ENCODE measurements around the gene CDH23.

The CDH23 gene

DNA sequence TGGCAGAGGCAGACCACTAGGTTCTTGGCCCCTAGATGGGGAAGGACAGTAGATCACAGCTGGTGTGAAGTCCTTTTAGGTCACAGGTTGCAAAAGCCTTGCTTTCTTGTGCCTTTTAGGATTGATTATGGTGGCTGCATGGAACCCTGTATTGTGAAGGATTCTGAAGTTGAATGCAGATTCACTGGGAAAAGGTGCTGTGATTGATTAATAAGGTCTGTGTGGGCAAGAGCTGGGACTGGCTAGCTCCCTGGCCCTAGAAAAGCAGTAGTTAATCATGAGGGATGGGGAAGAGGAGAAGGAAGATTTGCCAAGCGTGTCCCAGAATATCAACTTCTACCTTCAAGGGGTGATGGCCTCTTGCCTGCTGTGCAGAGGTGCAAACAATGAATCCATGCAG lies 105.5 kb downstream of the CDH23 start:
- Histone ChIP-seq H3K4me3 (IDR thresholded peaks at IDR 0.05; ENCODE audit: insufficient read depth, low read depth, low read length) (no peak overlapping the region), H2AFZ (ENCODE audit: low read depth) (no peak overlapping the region), H4K20me1 (ENCODE audit: insufficient read depth) (no peaks in the 10 kb centered on the region), H3K4me2 (no peak overlapping the region), H3K9ac (no peak overlapping the region), H3K4me1 (ENCODE audit: low read depth, poor library complexity, severe bottlenecking) (no peaks in the 10 kb centered on the region), H3K27me3 (ENCODE audit: insufficient read depth, low read depth) (peaks cover 83% of the 10 kb centered on the region), H3K27ac (no peak overlapping the region), H3K79me2 (ENCODE audit: insufficient read depth, low read depth) (no peaks in the 10 kb centered on the region), H3K36me3 (ENCODE audit: insufficient read depth) (no peaks in the 10 kb centered on the region)
- TF ChIP-seq, protein P1, sequence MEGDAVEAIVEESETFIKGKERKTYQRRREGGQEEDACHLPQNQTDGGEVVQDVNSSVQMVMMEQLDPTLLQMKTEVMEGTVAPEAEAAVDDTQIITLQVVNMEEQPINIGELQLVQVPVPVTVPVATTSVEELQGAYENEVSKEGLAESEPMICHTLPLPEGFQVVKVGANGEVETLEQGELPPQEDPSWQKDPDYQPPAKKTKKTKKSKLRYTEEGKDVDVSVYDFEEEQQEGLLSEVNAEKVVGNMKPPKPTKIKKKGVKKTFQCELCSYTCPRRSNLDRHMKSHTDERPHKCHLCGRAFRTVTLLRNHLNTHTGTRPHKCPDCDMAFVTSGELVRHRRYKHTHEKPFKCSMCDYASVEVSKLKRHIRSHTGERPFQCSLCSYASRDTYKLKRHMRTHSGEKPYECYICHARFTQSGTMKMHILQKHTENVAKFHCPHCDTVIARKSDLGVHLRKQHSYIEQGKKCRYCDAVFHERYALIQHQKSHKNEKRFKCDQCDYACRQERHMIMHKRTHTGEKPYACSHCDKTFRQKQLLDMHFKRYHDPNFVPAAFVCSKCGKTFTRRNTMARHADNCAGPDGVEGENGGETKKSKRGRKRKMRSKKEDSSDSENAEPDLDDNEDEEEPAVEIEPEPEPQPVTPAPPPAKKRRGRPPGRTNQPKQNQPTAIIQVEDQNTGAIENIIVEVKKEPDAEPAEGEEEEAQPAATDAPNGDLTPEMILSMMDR (conservative IDR thresholded peaks at IDR 0.05; ENCODE audit: low read depth, low read length): no peak

DNA sequence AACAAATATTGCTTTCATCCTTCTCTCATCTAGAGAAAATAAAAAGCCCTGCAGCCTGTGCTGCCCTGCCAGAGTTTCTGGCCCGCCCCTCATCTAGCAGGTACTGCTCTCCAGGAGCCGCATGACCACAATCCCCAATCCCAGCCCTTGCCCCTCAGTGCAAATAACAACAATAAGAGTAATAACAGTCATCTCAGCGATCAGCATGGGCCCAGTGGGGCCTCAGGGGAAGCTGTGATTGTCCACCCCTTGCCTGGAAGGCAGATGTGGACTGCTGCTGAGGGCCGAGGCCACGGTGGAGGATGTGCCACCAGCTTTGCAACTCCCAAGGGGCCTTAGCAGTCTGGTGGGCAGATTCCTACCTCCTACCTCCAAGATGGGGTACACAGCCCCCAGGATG lies 106.1 kb downstream of the CDH23 start:
- no peak overlapping the region for H3K4me3 ChIP-seq (IDR thresholded peaks at IDR 0.05; ENCODE audit: insufficient read depth, low read depth, low read length)
- no peak overlapping the region for H3K9ac ChIP-seq
- H3K4me2 ChIP-seq: no peak overlapping the region
- no peak overlapping the region for H2AFZ ChIP-seq (ENCODE audit: low read depth)
- no peak overlapping the region for H3K27ac ChIP-seq
- peaks cover 84% of the 10 kb centered on the region for H3K27me3 ChIP-seq (ENCODE audit: insufficient read depth, low read depth)
- H3K36me3 ChIP-seq (ENCODE audit: insufficient read depth): no peaks in the 10 kb centered on the region
- H4K20me1 ChIP-seq (ENCODE audit: insufficient read depth): no peaks in the 10 kb centered on the region
- no peaks in the 10 kb centered on the region for H3K4me1 ChIP-seq (ENCODE audit: low read depth, poor library complexity, severe bottlenecking)
- TF ChIP-seq, protein P1 (conservative IDR thresholded peaks at IDR 0.05; ENCODE audit: low read depth, low read length): no peak
- H3K79me2 ChIP-seq (ENCODE audit: insufficient read depth, low read depth): no peaks in the 10 kb centered on the region

DNA sequence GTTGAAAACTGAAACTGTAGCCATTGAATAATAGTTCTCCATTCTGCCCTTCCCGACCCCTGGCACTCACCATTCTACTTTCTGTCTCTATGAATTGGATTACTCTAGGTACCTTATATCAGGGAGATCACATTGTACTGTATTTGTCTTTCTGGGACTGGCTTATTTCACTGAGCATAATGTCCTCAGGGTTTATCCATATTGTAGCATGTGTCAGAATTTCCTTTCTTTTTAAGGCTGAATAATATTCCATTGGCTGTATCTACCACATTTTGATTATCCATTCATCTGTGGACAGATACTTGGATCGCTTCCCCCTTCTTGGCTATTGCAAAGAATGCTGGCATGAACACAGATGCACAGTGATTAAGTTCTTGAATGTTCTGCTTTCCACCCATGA lies 107.4 kb downstream of the CDH23 start:
- no peaks in the 10 kb centered on the region for H4K20me1 ChIP-seq (ENCODE audit: insufficient read depth)
- H2AFZ ChIP-seq (ENCODE audit: low read depth): no peak overlapping the region
- H3K27ac ChIP-seq: no peak overlapping the region
- no peak overlapping the region for H3K4me3 ChIP-seq (IDR thresholded peaks at IDR 0.05; ENCODE audit: insufficient read depth, low read depth, low read length)
- TF ChIP-seq, protein P1 (conservative IDR thresholded peaks at IDR 0.05; ENCODE audit: low read depth, low read length): no peak
- no peak overlapping the region for H3K9ac ChIP-seq
- H3K79me2 ChIP-seq (ENCODE audit: insufficient read depth, low read depth): no peaks in the 10 kb centered on the region
- no peaks in the 10 kb centered on the region for H3K36me3 ChIP-seq (ENCODE audit: insufficient read depth)
- H3K27me3 ChIP-seq (ENCODE audit: insufficient read depth, low read depth): peaks cover 80% of the 10 kb centered on the region
- no peaks in the 10 kb centered on the region for H3K4me1 ChIP-seq (ENCODE audit: low read depth, poor library complexity, severe bottlenecking)
- H3K4me2 ChIP-seq: no peak overlapping the region

DNA sequence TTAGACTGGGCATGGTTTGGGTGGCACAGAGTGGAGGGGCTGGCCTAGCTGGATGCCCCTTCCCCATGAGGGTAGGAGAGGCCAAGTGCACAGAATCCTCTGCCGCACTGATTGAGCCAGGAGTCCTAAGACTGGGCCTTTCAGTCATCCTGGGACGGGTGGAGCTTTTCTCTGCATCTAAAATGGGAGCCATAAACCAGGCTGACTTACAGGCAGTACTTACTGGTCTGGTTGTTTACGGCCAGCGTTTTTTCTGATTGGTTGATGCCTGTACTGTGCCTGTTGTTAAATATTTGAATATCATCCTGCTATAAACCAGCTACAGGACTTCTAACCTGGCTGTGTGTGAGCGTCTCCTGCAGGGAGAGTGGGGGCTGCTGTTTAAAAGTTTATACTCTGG lies 107.8 kb downstream of the CDH23 start:
- H2AFZ ChIP-seq (ENCODE audit: low read depth): no peak overlapping the region
- H3K4me1 ChIP-seq (ENCODE audit: low read depth, poor library complexity, severe bottlenecking): no peaks in the 10 kb centered on the region
- H3K4me2 ChIP-seq: no peak overlapping the region
- H3K27me3 ChIP-seq (ENCODE audit: insufficient read depth, low read depth): peaks cover 77% of the 10 kb centered on the region
- H4K20me1 ChIP-seq (ENCODE audit: insufficient read depth): no peaks in the 10 kb centered on the region
- no peaks in the 10 kb centered on the region for H3K79me2 ChIP-seq (ENCODE audit: insufficient read depth, low read depth)
- no peaks in the 10 kb centered on the region for H3K36me3 ChIP-seq (ENCODE audit: insufficient read depth)
- no peak overlapping the region for H3K4me3 ChIP-seq (IDR thresholded peaks at IDR 0.05; ENCODE audit: insufficient read depth, low read depth, low read length)
- H3K27ac ChIP-seq: no peak overlapping the region
- TF ChIP-seq, protein P1 (conservative IDR thresholded peaks at IDR 0.05; ENCODE audit: low read depth, low read length): no peak
- H3K9ac ChIP-seq: no peak overlapping the region
